ENCODE data around the gene STK38L.
A peak's percentile ranks its signal among the peaks of the same experiment; 100 is the strongest.

Gene STK38L

GRCh38 chr12:27280412-27280811, 36.3 kb downstream of the STK38L start:
- DNase-seq, result no peak

GRCh38 chr12:27282754-27283153, 38.7 kb downstream of the STK38L start:
- DNase-seq, result no peak

- no peak for DNase-seq
Measured at GRCh38 chr12:27284021-27284420, 39.9 kb downstream of the STK38L start.

GRCh38 chr12:27284751-27285150, 40.7 kb downstream of the STK38L start:
- no peak for DNase-seq

- no peak for DNase-seq
Measured at GRCh38 chr12:27285403-27285802, 41.3 kb downstream of the STK38L start.

DNA sequence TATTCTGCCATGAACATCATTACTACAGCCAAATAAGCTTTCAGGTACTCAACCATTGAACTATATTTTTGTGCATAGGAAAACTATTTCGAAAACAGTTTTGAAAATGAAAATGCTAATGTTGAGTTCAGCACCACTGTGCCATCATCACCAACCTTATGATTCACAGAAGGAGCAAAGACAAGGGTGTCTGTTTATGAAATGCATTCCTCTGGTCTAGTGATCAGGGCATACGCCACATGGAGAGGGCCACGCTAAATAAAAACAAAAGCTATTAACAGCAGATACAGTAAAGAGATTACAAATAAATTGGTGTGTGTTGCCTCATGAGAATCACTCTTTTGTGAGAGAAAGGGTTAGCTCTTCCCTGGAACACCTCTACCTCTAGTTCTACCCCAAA, 45.3 kb downstream of the STK38L start:
- no peak for DNase-seq

DNA sequence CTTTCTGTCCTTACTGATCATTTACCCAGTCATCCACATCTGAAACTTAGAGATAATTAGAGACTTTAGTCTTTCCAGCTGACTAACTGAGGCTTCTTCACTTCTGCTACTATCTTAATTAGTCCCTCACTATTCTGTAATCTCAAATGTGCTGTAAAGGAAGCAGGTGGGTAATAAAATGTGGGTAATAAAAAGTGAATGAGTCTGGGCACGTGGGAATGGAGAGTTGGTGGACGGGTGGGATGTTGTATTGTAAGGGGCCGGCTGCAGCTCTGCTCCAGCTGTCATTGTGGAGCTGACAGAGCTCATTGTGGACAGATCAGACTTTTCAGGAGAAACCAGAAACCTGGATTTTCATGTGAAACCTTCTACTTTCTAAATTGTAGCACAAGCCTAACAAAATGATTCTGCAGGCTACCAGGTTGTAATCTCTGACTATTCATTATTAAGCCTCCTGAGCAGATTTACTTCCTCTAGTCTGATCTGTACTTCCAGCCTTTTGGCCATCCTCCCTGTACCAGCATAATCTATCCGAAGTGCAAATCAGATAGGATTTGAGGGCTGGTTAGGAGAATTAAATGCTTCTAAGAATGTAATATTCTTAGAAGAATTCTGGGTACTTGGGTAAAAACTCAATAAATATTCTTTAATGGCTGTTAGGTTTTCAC, 46.5 kb downstream of the STK38L start:
- no peak for DNase-seq

GRCh38 chr12:27291862-27292261, 47.8 kb downstream of the STK38L start:
- no peak for DNase-seq

- no peak for DNase-seq
Measured at GRCh38 chr12:27292718-27293117, 48.6 kb downstream of the STK38L start.

GRCh38 chr12:27293463-27293862, 49.4 kb downstream of the STK38L start:
- no peak for DNase-seq

GRCh38 chr12:27296674-27297073, 52.6 kb downstream of the STK38L start:
- DNase-seq, result no peak

GRCh38 chr12:27297566-27297965, 53.5 kb downstream of the STK38L start:
- DNase-seq, result no peak

- no peak for DNase-seq
Measured at GRCh38 chr12:27299102-27299501, 55.0 kb downstream of the STK38L start.

DNA sequence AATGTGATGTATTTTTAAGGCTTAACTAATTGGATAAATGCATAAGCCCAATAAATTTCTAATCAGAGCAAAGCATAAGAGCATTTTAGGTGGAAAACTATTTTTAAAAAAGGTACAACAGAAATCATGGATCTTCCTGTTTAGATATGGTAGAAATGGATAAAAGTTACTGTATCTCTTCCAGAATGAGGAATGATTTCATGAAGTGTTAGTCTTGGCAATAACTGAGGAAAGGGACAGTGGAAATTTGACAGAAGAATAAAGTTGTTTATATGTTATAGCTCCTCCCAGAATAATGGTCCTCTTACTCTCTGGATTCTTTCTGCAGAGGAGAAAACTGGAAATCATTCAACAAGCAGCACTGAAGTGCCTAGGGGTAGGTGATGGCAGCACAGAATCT, 56.1 kb downstream of the STK38L start:
- DNase-seq, result no peak

- DNase-seq, result no peak
Measured at GRCh38 chr12:27303139-27304111, 59.3 kb downstream of the STK38L start.

DNA sequence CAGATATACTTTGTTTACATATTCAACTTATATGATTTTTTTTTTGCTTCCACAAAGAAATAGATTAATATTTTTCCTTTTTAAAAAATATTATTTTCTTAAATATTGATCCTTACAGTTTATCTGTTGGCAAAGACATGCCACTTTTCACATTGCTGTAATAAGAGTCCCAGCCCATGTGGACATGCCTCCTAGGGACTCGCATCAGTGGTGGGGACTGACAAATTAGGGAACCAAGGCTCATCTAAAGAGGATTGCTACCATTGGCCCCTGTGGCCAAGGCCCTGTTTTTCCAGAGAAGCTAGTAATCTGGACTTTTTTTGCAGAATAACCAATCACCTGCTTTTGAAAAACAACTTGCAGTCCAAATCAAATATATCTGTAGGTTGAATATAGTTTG, 60.8 kb downstream of the STK38L start:
- DNase-seq, result no peak

GRCh38 chr12:27305673-27306456, 61.8 kb downstream of the STK38L start:
- DNase-seq, result peak; percentile 57

DNA sequence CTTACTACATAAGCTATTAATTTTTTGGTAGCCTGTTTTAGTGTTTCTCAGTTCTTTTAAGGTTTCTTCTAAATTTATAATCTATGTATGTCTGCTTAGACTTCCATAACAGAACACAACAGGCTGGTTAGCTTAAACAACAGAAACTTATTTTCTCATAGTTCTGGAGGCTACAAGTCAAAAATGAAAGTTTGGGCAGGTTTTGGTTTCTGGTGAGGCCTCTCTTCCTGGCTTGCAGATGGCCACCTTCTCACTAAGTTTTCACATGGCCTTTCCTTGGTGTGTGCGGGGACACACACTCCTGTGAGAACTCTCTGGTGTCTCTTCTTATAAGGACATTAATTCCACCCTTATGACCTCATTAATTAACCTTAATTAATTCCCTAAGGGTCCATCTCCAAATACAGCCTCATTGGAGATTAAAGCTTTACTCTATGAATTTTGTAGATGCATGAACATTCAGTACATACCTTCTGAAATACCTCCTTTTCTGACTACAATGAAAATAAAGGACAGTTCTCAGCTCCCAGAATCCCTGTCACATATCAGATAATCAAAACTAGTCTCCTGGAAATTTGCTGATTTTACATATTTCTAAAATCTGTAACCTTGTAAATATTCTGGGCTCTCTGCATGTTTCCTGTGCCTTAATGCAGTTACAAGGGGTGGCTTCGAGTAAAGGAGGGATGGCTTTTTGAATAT, 65.4 kb downstream of the STK38L start:
- no peak for DNase-seq

DNA sequence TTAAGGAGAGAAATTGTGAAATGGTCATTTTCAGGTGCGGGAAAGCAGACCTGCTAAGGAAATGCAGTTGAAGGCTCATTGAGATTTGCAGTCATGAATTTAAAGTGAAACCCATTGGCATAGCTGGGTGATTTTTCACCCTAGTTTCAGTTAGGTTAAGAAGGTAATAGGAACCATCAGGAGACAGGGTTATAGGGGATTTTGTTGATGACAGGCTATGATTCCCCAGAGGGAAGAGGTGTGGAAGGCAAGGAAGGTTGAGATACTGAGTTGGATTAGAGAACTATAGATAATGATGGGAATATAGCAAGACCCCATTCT, 65.9 kb downstream of the STK38L start:
- no peak for DNase-seq

GRCh38 chr12:27316947-27317346, 72.9 kb downstream of the STK38L start:
- no peak for DNase-seq

GRCh38 chr12:27319409-27319808, 75.3 kb downstream of the STK38L start:
- DNase-seq, result no peak

DNA sequence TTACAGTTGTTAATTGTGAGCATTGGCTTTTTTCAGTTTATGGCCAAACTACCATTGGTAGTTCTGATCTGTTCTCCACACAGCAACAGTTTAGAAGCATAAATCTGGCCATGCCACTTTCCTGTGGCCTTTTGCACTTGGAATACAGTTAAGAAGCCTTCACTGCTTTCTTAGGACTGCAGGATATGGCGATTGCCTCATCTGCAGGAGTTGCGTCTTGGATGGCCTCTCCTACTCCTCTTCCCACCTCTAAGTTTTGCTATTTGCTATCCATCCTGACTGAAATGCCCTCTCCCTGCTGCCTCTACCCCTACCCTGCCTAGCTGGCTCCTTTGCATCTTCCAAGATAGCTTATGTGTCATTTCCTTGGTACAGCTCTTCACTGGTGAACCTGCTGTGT, 75.8 kb downstream of the STK38L start:
- DNase-seq, result no peak

- no peak for DNase-seq
Measured at GRCh38 chr12:27324530-27324929, 80.4 kb downstream of the STK38L start.

Data from hematopoietic multipotent progenitor cell treated with erythropoietin and hydrocortisone succinate and interleukin-3 and kit ligand, for 8 days (in vitro differentiated cells).